ENCODE results near the gene CRHR2.

- TF ChIP-seq CTCF (conservative IDR thresholded peaks at IDR 0.05 in 1 of 2, IDR thresholded peaks at IDR 0.05 in 1 of 2; ENCODE audit: extremely low read depth in 1 of 2, insufficient read depth in 1 of 2, low read depth in 1 of 2, low read length in 2 of 2) (no peak), EZH2 (IDR thresholded peaks at IDR 0.05; ENCODE audit: borderline replicate concordance, low read length) (no peak)
Measured at GRCh38 chr7:30708983-30709382, 26.7 kb upstream of the CRHR2 start.

Data from mammary epithelial cell (primary cell).